Measurements from ENCODE around the gene CCDC61.

DNA sequence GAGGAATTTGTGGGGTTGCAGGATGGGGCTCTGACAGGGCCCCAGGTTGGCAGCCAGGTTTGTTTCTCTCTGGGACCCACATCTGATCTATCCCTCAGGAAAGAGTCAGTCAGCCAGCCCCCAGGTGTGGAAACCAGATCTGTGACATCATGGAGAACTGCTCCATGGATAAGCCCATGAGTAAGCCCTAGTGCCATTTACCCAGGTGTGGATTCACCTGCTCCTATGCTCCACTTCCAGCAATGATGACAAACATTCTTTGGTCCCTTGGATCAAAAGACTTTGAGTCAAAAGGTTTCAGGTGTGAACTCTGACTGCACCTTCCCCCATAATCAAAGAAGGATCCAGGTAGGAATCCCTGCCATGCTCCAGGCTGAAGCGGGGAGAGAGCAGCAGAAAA lies 72.4 kb downstream of the CCDC61 start:
- TF ChIP-seq, protein P1, sequence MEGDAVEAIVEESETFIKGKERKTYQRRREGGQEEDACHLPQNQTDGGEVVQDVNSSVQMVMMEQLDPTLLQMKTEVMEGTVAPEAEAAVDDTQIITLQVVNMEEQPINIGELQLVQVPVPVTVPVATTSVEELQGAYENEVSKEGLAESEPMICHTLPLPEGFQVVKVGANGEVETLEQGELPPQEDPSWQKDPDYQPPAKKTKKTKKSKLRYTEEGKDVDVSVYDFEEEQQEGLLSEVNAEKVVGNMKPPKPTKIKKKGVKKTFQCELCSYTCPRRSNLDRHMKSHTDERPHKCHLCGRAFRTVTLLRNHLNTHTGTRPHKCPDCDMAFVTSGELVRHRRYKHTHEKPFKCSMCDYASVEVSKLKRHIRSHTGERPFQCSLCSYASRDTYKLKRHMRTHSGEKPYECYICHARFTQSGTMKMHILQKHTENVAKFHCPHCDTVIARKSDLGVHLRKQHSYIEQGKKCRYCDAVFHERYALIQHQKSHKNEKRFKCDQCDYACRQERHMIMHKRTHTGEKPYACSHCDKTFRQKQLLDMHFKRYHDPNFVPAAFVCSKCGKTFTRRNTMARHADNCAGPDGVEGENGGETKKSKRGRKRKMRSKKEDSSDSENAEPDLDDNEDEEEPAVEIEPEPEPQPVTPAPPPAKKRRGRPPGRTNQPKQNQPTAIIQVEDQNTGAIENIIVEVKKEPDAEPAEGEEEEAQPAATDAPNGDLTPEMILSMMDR (IDR thresholded peaks at IDR 0.05) = no peak
- no peak for TF ChIP-seq POLR2A (IDR thresholded peaks at IDR 0.05)
